ENCODE data around the gene PHC1.

The PHC1 gene

GRCh38 chr12:8950221-8950527, 35.9 kb downstream of the PHC1 start:
- DNase-seq (ENCODE audit: low read depth): no peak

DNA sequence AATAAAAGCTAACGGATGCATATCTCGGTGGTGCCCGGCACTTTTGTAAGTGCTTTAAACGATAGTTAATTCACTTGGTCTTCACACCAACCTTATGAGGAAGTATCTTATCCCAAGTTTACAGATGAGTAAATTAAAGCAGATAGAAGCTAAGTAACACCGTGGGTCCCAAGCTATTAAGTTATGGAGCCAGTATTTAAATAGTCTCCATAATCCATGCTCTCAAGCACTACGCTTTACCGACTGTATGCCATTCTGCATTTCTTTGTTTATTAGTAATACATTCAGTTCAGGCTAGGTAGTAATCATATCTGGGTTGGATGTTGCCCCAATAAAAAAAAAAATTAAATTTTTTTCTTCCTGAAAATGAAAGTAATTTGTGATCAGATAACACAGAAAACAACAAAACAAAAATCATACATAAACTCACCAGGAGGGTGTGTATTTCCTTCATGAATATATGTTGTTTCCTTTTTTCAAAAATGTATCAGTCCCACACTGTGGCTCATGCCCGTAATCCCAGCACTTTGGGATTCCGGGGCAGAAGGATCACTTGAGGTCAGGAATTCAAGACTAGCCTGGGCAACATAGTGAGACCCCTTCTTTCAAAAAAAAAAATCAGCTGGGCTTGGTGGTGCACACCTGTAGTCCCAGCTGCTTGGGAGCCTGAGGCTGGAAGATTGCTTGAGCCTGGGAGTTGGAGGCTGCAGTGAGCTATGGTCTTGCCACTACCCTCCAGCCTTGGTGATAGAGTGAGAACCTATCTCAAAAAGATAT, 36.6 kb downstream of the PHC1 start:
- no peak for DNase-seq (ENCODE audit: low read depth)

DNA sequence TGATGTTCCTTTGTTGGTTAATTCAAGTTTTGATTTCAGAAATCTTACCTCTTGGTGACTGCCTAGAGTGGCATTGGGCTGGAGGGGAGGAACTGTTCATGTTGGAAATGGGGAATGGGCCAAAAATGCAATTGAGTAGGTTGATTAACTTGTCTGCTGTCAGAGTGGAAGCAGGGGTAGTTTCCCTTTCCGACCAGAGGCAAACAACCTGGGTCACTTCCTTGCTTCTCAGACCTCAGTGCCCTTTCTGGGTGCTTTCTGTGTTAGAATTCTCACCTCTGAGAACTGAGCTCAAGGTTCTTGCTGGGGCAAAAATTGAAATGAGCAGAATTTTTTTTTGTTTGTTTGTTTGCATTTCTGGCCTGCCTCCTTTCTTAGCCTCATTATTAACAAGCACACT, 37.4 kb downstream of the PHC1 start:
- no peak for DNase-seq (ENCODE audit: low read depth)

GRCh38 chr12:8953773-8954402, 39.6 kb downstream of the PHC1 start:
- no peak for DNase-seq (ENCODE audit: low read depth)

- no peak for DNase-seq (ENCODE audit: low read depth)
Measured at GRCh38 chr12:8956073-8956472, 41.8 kb downstream of the PHC1 start.

DNA sequence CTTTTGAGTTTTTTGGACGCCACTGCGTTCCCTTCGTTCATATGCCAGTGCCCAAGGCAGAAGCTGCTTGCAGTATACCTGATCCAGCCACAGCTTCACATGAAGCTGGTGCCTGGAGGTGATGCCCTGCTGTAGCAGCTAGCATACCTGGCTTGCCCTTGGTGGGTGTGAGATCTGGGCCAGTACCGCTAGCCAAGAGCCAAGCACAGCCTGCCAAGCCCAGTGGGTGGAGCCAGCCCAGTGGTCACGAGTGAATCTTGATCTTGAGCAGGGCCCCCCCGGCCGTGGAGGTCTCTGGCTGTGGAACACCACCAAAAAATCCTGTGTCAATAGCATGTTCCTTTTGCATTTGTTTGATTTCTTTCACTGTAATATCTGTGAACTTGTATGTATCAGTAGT, 42.5 kb downstream of the PHC1 start:
- DNase-seq (ENCODE audit: low read depth): no peak

GRCh38 chr12:8957561-8957960, 43.3 kb downstream of the PHC1 start:
- no peak for DNase-seq (ENCODE audit: low read depth)

DNA sequence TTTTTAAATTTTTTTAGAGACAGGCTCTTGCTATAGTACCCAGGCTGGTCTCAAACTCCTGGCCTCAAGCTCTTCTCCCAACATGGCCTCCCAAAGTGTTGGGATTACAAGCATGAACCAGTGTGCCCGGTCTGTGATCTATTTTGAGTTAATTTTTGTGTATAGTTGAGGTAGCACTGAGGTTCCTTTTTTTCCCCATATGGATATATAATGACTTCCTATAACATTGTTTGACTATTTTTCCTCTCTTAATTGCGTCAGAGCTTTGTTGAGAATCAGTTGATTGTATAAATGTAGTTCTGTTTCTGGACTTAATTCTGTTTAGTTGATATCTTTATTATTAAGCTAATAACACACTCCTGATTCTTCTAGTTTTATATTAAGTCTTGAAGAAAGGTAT, 43.8 kb downstream of the PHC1 start:
- no peak for DNase-seq (ENCODE audit: low read depth)

DNA sequence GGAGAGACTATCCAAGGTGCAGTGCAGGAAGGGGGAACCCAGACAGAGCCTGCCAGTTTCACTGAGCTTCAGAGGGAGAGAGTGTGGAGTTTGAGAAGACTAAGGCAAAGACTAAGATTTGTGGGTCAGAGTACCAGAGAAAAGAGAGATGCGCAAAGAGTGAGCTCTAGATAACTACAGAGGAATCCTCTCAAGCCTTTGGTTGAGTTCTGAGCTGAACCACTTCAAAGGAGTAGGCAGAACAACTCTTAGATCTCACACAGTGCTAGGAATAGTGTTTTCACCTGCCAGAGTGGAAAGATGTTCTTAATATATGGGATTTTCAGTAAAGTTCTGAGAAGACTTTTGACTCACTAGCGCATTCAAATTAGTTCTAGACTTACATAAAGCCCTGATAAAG, 45.9 kb downstream of the PHC1 start:
- DNase-seq (ENCODE audit: low read depth): no peak

GRCh38 chr12:8968761-8969160, 54.5 kb downstream of the PHC1 start:
- no peak for DNase-seq (ENCODE audit: low read depth)

DNA sequence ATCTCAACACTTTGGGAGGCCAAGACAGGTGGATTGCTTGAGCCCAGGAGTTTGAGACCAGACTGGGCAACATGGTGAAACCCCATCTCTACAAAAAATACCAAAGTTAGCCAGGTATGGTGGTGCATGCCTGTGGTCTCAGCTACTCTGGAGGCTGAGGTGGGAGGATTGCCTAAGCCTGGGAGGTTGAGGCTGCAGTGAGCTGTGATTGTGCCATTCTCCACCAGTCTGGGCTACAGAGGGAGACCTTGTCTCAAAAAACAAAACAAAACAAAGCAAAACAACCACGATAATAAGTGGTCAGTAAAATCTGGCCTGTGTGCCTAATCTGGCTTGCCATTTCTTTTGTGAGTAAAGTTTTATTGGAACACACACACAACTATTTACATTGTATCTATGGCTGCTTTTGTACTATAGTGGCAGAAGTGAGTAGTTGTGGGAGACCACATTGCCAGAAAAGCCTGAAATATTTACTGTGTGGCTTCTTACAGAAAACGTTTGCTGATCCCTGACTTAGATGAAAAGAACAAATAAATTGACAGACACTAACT, 55.6 kb downstream of the PHC1 start:
- DNase-seq (ENCODE audit: low read depth): peak; percentile 0

- peak; percentile 4 for DNase-seq (ENCODE audit: low read depth)
Measured at GRCh38 chr12:8970432-8970831, 56.1 kb downstream of the PHC1 start.

GRCh38 chr12:8980137-8980536, 65.8 kb downstream of the PHC1 start:
- DNase-seq (ENCODE audit: low read depth): no peak

DNA sequence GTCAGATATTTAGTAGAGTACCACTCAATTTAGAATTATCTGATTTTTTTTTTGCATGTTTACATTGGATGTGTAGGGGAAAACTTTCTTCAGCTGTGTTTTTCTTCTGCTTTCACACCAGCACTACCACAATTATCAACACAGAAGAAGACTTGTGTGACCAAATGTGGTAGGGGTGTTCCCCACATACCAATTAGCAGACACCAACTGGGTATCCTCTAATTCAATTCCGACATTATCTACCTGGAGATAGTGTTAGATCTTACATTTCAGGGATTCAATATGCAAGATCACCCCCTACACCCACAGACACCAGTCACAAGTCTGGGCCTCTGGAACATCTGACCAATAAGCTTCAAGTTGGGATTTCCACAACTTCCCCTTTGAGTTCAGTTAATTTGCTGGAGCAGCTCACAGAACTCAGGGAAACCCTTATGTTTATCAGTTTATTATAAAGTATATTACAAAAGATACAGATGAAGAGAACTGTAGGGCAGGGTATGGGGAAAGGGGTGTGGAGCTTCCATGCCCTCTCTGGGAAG, 71.0 kb downstream of the PHC1 start:
- DNase-seq (ENCODE audit: low read depth): no peak

GRCh38 chr12:8987163-8987562, 72.9 kb downstream of the PHC1 start:
- no peak for DNase-seq (ENCODE audit: low read depth)

- no peak for DNase-seq (ENCODE audit: low read depth)
Measured at GRCh38 chr12:8987685-8988084, 73.4 kb downstream of the PHC1 start.

GRCh38 chr12:8989413-8989812, 75.1 kb downstream of the PHC1 start, which contains the start of gene KLRG1:
TSS of gene KLRG1 (plus strand) at chr12:8989546. CDS start at chr12:8989636, 90 bp downstream.
- no peak for DNase-seq (ENCODE audit: low read depth)
